NCI-H2196 treated with DMSO at 0.1 percent for 48 hours (cell line): ENCODE results near the gene DIPK2A.

Source experiments
- DNase-seq: peaks from one replicate; lab custom pipeline; 2025; ENCODE audit not compliant: unreplicated experiment; lab: John Stamatoyannopoulos, UW

Gene DIPK2A, protein sequence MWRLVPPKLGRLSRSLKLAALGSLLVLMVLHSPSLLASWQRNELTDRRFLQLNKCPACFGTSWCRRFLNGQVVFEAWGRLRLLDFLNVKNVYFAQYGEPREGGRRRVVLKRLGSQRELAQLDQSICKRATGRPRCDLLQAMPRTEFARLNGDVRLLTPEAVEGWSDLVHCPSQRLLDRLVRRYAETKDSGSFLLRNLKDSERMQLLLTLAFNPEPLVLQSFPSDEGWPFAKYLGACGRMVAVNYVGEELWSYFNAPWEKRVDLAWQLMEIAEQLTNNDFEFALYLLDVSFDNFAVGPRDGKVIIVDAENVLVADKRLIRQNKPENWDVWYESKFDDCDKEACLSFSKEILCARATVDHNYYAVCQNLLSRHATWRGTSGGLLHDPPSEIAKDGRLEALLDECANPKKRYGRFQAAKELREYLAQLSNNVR

DNA sequence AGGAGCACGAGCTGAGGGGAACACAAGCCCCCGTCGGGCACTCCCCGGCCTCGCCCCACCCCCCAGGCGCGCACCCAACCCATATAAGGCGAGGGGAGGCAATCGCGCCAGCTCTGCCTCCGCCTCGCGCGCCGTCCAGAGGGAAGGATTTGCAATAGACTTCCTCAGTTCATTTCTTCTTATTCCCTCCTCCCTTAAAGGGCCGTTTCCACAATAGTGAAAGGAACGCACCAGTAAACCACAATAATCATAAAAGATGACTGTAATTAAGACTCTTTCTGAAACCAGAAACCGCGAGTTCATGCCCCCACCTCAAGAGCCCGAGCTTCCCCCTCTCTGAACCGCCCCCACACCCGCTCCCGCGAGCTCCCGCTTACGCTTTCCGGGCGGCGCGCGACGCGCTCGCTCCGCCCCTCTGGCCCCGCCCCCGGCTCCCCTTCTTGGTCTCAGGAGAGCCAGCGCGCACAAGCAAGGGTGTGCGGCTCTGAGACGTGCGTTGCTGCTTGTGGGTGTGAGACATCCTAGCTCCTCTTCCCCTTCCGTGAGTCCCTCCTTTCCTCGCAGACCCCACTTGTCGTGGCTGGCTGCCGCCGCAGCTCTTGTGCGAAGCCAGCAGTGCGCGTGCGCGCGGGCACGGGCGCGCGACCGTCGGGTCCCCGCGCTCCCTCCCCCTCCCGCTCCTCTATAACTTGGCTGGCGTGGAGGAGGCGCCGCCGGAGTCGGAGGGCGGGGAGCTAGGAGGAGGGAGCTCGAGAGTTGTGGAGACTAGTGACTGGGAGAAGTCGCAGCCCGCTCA lies at the start of gene DIPK2A:
Gene DIPK2A, plus strand, starts transcription at position 465 of the 796 bp plus-strand sequence. CDS start 510 bp downstream, outside the sequence.
- DNase-seq, result peak; percentile 98

DNA sequence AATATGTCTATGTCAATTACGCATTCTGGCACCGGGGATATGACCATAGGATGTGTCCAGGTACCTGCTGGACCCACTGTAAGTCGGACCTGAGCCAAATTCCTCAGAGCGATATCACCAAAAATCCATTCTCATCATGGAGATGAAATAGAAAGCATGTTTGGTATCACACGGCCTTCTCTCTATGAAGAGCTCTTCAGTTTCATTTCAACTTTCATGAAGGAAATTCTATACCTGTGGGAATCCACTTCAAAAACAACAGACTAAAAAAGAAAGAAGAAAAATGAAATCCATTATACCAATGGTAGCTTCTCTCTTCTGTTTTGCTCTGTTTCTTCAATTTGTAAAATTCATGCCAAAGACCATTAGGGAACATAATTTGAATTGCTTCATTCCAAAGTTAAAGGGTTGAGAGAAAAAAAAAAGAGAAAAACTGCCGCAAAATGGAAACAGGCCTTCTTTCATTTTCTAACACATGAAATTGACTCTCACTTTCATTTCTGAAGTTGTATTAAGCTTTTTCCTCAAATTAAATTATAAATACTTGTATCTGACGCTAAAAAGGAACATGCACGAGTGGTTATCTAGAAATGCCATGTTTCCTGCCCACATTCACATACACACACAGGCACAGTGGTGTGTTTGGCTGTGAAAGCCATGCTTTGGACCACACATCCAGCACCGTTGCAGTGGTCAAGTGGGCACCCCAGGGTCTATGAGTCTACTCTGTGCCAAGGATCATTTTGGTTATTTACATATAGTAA lies 46.9 kb upstream of the DIPK2A start:
- no peak for DNase-seq

DNA sequence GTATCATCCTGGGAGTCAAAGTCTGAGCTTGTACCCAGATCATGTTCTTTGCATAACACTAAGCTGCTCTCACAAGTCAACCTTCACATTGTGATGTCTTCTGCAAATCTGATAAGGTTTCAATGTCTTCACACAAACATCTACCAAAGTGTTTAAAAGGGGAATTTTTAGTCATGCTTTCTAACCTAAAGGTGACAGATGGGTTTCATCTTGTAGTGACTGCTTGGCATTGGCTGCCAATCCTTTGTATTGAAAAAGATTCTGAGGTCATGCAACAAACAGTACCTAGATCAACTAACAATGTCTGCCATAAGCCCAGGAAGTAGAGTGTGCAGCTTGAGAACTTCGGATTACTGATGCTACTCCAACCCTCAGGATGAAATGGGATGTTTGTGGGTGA lies 43.6 kb upstream of the DIPK2A start:
- DNase-seq, result no peak

- DNase-seq, result no peak
These were observed 42.9 kb upstream of the DIPK2A start for GRCh38 chr3:143928541-143929255.

- DNase-seq, result no peak
These were observed 36.8 kb upstream of the DIPK2A start for GRCh38 chr3:143934791-143935190.

DNA sequence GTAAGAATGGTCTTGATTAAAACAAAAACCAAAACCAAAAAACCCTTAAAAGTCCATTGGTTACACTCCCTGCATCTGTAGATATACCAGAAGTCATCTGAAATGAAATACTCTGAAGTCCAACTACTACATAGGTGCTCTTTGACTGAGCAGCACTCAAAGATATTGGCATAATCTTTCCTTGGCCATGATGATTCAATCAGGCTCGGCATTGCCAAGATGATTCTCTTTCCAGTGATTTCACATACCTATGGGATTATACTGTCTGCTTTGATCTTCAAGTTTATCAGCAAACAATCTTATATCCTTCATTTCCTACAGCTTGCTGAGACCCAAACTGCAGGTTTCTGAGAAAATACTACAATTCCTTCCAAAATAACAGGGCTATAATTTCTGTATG lies 35.9 kb upstream of the DIPK2A start:
- DNase-seq, result no peak

DNA sequence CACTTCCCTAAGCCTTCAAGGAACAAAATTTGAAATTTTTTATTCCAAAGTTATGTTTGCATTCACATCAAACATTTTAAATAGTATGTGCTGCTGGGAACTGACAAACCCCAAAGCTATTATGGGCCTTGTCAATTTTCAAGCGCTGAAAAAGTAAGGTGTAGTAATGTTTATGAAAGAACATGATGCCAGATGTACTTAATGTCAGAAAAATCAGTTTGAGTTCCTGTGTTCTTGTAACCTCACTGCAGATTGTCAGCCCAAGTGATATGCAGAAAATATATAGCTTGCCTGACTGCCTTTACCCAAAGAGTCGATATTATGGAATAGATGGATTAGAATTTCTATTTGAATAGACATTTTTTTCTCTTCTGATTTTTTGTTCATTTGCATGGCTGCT lies 20.8 kb upstream of the DIPK2A start:
- DNase-seq, result no peak

DNA sequence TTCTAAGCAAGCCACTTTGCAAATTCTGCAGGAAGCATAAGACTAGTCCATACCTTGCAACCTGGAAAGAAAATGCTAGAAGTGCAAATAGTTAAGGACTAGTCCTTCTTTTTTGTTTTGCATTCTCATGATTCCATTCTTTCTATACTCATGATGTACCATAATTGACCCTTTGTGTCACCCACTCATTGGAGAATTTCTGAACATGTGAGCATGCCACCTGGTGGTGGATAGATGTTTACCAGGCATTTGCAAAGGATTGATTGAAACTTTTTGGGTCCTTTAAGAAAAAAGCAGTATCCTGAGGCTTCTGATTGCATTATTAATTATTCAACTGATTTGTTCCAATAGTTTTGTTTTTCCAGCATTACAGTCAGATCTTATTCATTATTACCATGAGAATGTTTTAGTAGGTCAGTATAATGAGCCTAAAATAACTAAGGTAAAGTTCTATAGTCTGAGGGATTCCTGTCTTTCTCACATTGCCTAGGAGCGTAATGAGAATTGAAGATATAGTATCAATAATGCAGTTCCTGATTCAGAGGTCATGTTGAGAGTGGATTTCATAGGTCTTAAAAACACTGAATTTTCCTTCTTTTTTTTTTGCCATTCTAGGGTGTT lies 20.2 kb upstream of the DIPK2A start:
- DNase-seq, result no peak

GRCh38 chr3:143952569-143953072 lies 19.0 kb upstream of the DIPK2A start:
- no peak for DNase-seq

DNA sequence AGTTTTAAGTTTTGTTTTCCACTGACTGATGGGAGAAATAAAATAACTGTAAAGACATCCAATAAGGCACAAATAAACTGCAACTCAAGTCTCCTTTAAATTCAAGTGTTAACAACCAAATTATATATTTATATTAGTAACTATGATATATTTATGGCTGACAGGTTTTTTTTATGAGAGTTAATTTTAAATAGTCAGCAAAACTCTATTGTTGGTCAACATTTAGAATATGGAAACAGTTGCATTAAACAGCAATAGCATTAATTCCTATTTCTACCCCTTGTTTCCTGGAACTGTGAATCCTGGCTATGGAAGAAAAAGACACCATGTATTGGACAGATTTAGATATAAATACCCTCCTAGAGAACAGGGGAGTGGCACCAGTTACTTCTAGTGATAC lies 16.5 kb upstream of the DIPK2A start:
- no peak for DNase-seq

DNA sequence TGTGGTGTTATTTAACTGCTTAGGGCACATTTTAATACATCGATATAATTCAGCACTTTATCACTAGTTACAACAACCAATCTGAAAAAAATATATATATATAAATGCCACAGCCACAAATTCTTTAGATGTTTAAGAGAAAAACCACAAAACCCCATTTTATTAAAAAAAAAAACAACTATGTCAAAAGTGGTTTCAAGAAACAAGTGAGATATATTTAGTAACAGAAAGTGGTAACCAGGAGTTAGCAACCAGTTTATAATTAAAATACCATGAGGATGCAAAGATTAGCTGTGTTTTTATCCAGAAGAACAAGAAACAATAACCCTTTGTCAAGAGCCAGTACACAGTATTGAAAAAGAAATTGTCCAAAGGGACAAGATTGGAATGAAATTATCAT lies 14.8 kb upstream of the DIPK2A start:
- no peak for DNase-seq

- no peak for DNase-seq
These were observed 14.2 kb upstream of the DIPK2A start for GRCh38 chr3:143957453-143957852.

- no peak for DNase-seq
These were observed 12.7 kb upstream of the DIPK2A start for GRCh38 chr3:143958966-143959365.

GRCh38 chr3:143961342-143961741 lies 10.3 kb upstream of the DIPK2A start:
- DNase-seq, result no peak

DNA sequence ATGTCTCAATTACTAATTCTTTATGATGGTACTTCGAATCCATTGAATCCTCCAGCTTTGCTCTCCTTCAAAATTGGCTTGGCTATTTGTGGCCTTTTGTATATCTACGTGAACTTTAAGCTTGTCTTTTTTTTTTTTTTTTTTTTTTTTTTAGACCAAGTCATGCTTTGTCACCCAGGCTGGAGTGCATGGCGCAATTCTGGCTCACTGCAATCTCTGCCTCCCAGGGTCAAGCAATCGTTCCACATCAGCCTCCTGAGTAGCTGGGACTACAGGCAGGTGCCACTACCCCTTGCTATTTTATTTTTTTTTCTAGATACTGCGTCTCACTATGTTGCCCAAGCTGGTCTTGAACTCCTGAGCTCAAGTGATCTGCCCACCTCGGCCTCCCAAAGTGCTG lies 7.7 kb upstream of the DIPK2A start:
- no peak for DNase-seq

DNA sequence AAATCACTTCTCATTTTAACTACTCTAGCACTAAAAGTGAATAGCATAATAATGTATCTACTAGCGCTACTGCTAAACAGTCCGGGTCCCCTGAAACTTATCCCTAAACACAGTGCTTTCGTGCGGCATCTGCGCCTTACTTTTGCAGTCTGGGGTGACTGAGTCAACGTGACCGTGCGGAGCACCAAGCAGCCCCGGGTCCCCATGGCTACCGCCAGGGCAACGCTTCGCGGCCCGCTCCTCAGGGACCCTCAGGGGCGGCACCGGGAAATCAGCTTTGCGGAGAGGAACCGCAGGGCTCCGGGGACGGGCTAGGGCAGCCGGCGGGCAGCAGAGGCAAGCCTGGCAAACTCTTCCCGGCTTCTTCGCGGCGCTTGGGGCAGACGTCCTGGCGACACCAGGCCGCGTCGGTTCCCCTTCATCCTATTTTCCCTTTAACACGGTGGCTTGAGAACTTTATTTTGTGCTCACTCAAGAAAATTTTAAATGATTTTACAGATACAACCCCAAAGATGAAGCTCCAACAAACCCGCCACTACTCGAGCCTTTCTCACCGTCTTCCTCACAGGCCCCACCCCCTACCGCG lies 757 bp upstream of the DIPK2A start:
- peak; percentile 50 for DNase-seq

DNA sequence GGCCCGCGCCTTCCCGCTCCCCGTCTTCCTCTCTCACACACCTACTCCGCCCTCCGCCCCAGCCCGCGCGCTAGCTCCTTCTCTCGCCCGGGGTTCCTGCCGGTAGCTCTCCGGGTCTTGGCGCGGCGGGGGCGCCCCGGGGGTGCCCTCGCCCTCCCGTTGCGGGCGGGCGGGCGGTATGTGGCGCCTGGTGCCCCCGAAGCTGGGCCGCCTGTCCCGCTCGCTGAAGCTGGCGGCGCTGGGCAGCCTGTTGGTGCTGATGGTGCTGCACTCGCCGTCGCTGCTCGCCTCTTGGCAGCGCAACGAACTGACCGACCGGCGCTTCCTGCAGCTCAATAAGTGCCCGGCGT lies 507 bp downstream of the DIPK2A start:
- peak; percentile 59 for DNase-seq

GRCh38 chr3:143972505-143973258 lies 1.1 kb downstream of the DIPK2A start:
- DNase-seq, result no peak
